GOT3 (cell line): Measurements from ENCODE around the gene RBM7.

Experiments
- DNase-seq: peaks from one replicate; lab custom pipeline; 2025; ENCODE audit warnings: mixed read lengths; lab: John Stamatoyannopoulos, UW

Gene RBM7

GRCh38 chr11:114400216-114400914 lies at the start of gene RBM7, which contains the start of gene C11orf71:
RBM7 (plus strand) TSS chr11:114400666; CDS start chr11:114400672, 6 bp downstream.
C11orf71 (minus strand) TSS chr11:114400511; CDS start chr11:114400331, 180 bp downstream.
- DNase-seq = peak; percentile 71

GRCh38 chr11:114353443-114353842 lies 47.0 kb upstream of the RBM7 start:
- no peak for DNase-seq

DNA sequence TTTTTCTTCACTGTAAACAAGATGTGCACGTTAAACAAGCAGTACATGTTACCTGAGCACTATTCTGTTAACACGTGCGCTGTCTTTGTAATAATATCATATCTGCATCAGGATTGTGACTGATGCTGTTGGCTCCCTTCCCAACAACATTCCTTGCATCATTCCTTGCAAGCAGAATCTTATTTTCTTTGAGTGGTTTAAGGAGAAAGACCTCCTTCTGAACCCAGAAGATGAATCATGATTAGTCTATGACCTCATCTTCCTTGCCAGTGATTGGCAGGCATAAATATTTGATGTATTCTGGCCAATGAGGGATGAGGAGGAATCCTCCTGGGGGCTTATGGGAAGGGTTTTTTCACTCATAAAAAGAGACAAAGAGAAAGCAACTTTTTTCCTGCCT lies 46.4 kb upstream of the RBM7 start:
- peak; percentile 2 for DNase-seq

GRCh38 chr11:114358716-114359115 lies 41.8 kb upstream of the RBM7 start:
- DNase-seq = no peak

DNA sequence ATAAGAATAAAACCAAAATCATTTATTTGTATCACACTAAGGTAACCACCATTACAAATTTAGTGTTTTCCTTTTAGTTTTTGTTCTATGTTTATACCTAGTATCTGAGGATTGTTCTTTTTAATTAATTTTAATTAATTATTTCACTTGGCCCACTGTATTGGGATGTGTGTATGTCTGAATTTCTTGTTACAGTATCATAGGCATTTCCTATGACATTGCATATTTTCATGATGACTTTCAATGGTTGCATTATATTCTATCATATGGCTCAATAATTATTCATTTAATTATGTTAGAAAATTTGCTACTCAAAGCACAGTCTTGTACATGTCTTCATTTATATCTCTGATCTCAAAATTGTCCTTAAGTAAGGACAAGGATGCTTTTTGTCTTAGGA lies 41.1 kb upstream of the RBM7 start:
- no peak for DNase-seq

DNA sequence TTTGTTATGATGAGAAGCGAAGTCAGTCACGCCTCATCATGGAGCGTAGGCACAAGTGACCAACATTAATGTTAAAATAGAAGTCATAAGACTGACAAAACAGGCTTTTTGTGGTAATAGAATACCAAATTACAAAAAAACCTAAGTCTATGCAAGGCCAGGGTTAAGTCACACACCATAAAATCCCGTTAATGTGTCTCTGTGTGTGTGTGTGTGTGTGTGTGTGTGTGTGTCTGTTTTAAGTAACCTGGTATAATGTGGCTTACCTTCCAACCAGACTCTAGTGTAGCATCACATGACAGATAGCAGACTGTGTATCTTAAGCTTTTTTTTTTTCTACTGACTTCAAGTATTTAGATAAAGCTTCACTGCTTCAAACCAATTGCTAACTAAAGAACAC lies 38.1 kb upstream of the RBM7 start:
- DNase-seq = no peak

DNA sequence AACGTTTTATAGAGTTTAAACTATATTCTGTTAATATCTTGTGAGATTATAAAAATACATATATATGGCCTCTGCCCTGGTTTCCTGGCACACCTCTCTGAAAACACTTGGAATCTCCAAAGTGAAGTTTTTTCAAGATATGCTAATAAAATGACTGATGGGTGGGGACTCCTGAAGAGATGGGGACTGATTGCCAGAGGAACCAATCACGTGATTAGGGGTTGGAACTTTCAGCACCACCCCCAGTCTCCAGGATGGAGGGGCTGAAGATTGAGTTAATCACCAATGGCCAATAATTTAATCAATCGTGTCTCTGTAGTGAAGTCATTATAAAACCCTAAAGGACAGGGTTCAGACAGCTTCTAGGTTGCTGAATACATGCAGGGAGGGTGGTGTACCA lies 37.5 kb upstream of the RBM7 start:
- no peak for DNase-seq

DNA sequence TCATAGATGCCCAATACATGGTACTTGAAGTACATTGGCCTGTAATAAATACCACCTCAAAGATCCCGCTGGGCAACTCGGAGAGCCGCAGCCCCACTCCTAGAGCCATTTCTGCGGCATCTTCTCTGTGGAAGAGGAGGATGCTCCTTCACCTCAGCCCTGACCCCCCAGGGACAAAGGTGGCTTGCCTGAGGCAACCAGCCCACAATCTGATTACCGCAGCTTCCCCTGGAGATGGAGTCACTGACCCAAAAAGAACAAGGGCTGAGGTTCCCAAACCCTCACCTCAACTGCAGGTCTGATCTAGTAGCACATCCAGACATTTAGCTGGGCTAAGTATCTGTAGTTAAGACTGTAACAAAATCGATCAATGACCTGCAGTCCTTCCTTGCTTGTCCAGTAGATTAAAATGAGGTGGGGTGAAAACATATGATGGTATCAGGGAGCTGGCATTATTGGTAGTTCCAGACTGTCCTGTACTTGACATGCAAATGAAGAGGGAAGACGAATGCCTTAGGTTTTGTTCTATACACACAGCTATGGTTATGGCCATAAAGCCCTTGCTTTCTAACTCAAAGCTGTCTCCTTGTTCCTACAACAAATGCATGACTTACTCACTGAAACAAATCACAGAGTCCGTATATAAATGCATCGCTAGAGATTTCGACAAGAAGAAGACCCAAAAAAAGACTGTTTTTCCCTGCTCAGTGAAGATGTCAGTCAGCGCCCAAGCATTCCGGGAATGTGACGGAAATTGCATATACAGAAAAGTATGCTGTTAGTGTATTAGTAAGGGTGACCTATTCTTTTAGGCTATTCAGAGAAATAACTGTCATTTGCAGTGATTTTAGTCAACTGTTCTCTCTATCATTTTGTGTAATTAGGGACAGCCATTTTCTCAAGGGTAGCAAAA lies 33.9 kb upstream of the RBM7 start:
- no peak for DNase-seq

GRCh38 chr11:114367244-114367957 lies 33.1 kb upstream of the RBM7 start:
- no peak for DNase-seq

DNA sequence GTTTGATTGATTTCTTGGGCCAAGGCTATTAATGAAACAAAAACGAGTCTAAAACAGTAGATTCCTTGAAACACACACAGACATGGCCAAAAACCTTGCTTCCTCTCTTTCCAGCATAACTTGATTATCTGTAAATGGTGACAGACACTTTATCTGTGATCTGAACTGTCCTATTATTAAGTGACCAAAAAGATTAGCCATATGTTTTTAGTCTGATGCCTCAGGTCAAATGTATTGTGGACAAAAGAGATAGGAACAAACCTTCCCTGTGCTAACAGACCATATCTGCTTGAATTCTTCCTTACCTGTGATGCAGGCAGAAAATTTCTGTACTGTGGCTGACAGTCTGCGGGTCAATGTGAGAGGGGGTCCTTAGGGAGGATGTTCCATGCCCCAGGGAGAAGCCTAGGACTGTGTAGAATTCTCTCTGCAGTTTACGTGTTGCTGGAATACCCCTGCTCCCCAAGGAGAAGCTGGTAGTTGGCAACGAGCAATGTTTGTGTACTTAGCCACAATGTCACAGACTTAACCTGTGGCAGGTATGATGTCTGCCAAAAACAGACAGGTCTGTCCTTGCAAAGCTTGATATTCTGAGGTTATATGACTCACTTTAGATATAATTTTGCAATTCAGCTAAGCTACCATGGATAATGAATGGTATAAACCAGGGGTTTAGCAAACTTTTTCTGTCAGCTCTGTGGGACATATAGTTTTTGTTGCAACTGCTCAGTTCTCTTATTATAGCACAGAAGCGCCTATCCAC lies 31.4 kb upstream of the RBM7 start:
- no peak for DNase-seq

- no peak for DNase-seq
Measured at GRCh38 chr11:114375052-114375451, 25.4 kb upstream of the RBM7 start.

DNA sequence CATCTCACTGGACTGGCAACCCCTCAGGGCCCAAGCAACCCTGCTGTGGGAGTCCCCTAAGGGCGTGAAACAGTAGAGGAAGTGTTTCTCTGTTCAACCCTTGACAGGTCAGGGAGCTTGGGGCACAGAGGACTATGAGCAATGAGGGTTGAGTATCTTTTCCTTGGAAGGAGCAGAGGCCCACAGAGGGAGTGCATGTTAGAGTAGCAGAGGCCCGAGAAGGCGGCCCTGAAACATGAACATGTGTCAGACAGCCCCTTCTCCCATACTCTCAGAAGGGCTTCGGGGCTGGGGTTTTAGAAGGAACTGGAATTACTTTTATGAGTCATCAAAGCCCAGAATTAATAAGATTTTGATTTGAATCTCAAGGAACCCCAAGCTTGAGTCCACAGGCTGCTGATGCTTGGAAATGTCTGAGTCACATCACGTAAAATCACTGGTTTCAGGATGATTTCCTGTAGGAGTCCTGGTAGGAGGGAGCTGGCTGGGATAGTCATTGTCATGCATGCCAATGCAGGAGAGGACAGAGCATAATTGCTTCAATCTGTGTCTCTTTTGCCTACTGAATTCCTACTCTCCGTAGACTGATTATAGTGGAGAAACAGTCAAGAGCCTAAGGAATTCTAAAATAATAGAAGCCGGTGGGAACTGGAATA lies 22.7 kb upstream of the RBM7 start:
- no peak for DNase-seq

DNA sequence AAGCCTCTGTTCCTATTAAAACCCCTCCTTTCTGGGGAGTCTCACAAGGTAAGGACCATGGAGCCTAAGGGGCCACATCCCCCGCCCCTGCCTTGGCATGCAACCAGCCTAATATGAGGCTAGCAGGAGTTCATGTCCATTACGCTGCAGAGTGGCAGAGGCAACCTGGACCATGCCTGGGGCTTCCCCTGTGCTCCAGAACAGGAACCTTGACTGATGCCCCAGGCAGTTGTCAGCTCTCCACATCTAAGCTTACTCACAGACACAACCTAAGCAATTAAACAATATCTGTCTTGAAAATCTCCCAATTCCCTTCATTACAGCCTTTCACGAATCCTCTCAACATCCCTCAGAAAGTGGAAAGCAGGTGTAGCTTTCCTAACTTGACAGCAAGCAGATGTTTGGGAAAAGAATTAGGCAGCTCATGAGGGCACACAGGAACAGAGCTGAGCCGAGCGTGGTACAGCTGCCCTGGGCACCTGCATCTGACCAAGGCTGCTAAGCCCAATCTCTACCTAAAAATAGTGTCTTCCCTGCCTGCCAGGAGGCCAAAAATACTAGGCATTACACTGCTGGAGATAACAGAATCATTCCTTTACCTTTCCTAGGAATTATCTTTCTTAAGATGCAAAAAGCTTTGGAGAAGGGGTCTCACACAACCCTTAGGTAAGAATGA lies 20.9 kb upstream of the RBM7 start:
- no peak for DNase-seq

GRCh38 chr11:114382509-114382908 lies 18.0 kb upstream of the RBM7 start:
- DNase-seq = no peak

- no peak for DNase-seq
Measured at GRCh38 chr11:114384487-114384886, 16.0 kb upstream of the RBM7 start.

DNA sequence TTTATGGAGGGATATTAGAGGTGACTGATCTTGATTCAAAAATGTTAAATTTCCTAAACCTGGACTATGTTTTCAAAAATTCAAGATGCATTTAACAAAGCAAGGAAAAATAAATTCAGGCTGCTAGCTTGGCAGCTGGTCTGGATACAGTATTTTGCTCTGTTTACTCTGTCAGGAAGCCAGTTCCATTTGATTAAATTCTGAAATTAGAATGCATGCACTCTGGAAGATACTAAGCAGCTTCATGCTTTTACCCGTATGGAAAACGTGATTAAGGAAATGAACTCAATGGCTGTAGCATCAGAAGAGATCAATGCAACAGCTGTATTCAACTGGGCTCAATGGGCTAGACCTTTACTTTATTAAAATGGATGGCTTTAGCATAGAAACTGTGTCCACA lies 14.3 kb upstream of the RBM7 start:
- DNase-seq = no peak

DNA sequence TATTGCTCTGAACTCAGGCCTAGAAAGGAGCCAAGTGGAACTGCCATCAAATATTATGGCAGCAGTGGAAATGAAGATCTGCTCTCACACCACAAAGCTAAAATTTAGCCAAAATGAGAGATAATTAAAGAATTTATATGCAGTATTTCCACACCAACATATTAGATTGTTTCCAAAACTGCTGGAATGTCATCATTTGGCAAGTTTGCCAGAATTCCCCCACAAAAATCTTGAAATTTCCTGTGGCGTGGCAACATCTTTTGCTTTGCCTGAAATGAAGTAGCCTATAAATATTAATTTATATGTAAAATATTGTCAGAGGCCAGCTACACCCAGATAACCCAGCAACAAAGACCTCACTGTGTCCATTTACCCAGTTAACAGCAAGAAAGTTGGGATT lies 13.9 kb upstream of the RBM7 start:
- DNase-seq = no peak

DNA sequence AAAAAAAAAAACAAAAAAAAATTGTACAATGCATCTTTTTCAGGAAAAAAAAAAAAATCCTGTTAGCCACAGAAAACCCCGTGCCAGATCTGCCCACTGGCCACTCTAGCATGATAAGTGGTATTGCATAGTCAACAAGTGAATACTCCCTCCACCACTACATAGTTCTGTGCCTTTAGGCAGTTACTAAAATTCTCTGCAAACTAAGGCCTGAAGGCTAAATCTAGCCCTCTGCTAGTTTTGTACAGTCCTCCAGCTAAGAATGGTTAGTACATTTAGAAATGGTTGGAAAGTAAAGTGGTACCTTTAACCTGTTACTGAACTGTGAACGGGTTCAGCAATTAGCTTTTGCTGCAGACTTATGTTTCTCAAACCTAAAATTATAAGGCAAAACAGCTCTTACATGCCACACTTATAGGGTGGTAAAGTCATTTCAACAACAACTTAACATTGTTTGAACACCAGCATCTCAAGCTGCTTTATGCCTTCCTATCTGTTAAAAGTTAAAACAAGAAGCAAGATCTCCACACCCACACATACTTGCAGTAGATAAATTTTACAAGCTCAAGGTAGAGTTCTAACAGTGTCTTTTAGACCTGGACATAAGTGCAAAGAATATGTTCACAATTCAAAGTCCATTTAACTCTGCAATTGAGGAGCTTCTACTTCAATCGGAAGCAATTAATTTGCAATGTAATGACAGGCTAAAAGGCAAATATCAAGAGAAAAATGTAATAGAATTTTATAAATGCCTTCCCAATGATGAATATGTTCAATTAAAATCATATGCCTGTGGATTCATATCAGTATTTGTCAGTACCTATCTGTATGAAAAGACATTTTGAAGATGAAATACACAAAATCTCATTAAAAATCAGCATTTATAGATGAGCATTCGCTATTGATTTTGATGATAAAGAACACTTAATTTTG lies 7.5 kb upstream of the RBM7 start:
- DNase-seq = no peak

DNA sequence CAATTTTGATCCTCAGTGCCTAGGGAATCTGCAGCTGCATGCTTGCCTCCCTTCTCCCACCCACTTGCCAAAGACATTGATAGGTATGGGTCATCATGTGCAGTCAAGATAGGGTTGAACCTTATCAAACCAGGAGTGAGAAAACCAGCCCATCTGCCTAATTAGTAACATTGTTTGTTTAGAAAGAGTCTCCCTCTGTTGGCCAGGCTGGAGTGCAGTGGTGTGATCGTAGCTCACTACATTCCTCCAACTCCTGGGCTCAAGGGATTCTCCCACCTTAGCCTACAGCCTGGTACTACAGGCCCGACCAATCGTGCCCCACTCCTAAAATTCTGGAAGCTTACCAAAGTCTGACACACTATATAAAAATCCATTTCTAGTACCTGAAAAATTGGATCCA lies 4.7 kb upstream of the RBM7 start:
- no peak for DNase-seq

- no peak for DNase-seq
Measured at GRCh38 chr11:114396916-114397315, 3.5 kb upstream of the RBM7 start.
